PC-9 (cell line): Measurements from ENCODE around the gene POPDC2. TPM values are rescaled to one million over a fixed set of nuclear protein-coding genes. Genes with fewer than 3 reads are reported as not detected.

Experiments
- BruUV-seq: library from RNA; stranded (reverse); fragments of 400-500 nt; replicated peaks from 2 replicates; lab custom pipeline; 2021; lab: Mats Ljungman, UMichigan
- CTCF ChIA-PET: fragments of 300-600 bp; sonication (Branson Sonifier 250); formaldehyde crosslinking; loops from one replicate; lab custom pipeline; 2022; ENCODE audit warnings: antibody characterized with exemption; lab: Charles Lee
- POLR2A ChIA-PET: fragments of 300-600 bp; sonication (Branson Sonifier 250); formaldehyde crosslinking; loops from one replicate; lab custom pipeline; 2022; ENCODE audit warnings: antibody characterized with exemption; ENCODE audit not compliant: unreplicated experiment; lab: Charles Lee
- DNase-seq, 2 experiments: peaks; one replicate each; pipeline versions ENCODE4 v3.0.0 to v3.0.0-alpha.2; 2015 to 2022; ENCODE audit warnings: mixed read lengths in 1 of 2
- H2AFZ ChIP-seq: fragments of 200-600 bp; sonication (generic); 2 replicates; pipeline ENCODE4 v1.8.1; 2017; ENCODE audit warnings: antibody characterized with exemption
- H3F3A ChIP-seq: fragments of 200-600 bp; sonication (generic); 2 replicates; pipeline ENCODE4 v1.8.1; 2017; ENCODE audit warnings: antibody characterized with exemption, mild to moderate bottlenecking, low read depth; ENCODE audit not compliant: insufficient read depth
- H3K27ac ChIP-seq: fragments of 200-600 bp; sonication (generic); 2 replicates; pipeline ENCODE4 v1.6.1; 2016; ENCODE audit warnings: mixed run types
- H3K27me3 ChIP-seq: fragments of 200-600 bp; sonication (generic); 2 replicates; pipeline ENCODE4 v1.6.1; 2016; ENCODE audit warnings: low read depth, mixed run types; ENCODE audit not compliant: insufficient read depth
- H3K36me3 ChIP-seq: fragments of 200-600 bp; sonication (generic); 2 replicates; pipeline ENCODE4 v1.6.1; 2016; ENCODE audit warnings: low read depth, mixed run types
- H3K4me1 ChIP-seq: fragments of 200-600 bp; sonication (generic); replicated peaks from 2 replicates; pipeline ENCODE4 v1.6.1; 2016; ENCODE audit warnings: mixed run types; ENCODE audit not compliant: insufficient read depth
- H3K4me2 ChIP-seq: fragments of 200-600 bp; sonication (generic); 2 replicates; pipeline ENCODE4 v1.6.1; 2017; ENCODE audit warnings: mixed run types
- H3K4me3 ChIP-seq: fragments of 200-600 bp; sonication (generic); 2 replicates; pipeline ENCODE4 v1.6.1; 2016; ENCODE audit warnings: mixed run types
- H3K79me2 ChIP-seq: fragments of 200-600 bp; sonication (generic); 2 replicates; pipeline ENCODE4 v1.6.1; 2017; ENCODE audit warnings: low read depth, mixed run types
- H3K9me2 ChIP-seq: fragments of 200-600 bp; sonication (generic); 2 replicates; pipeline ENCODE4 v1.8.1; 2017; ENCODE audit warnings: mild to moderate bottlenecking; ENCODE audit not compliant: insufficient read depth
- H3K9me3 ChIP-seq: fragments of 200-600 bp; sonication (generic); 2 replicates; pipeline ENCODE4 v1.8.1; 2016; ENCODE audit warnings: low read depth; ENCODE audit not compliant: insufficient read depth
- H4K20me1 ChIP-seq: fragments of 200-600 bp; sonication (generic); 2 replicates; pipeline ENCODE4 v1.8.1; 2017; ENCODE audit not compliant: insufficient read depth
- EZH2 ChIP-seq: fragments of 200-600 bp; sonication (generic); IDR thresholded peaks from 2 replicates; pipeline ENCODE4 v1.8.0; 2017; ENCODE audit warnings: antibody characterized with exemption, low read depth
- intact Hi-C: fragments of 100-400 bp; cut with micrococcal nuclease; formaldehyde crosslinking; loops from one replicate; pipeline ENCODE4 v1.10.0; 2022; ENCODE audit not compliant: unreplicated experiment
- total RNA-seq: library from RNA; stranded (reverse); gene quantifications from 2 replicates; pipeline ENCODE4 v1.2.3, GENCODE V29; 2021
- TF ChIP-seq, protein P1 (sequence below): fragments of 200-600 bp; sonication (generic); conservative IDR thresholded peaks from 2 replicates; pipeline ENCODE4 v1.6.1; 2017; ENCODE audit warnings: mixed run types, antibody characterized with exemption, mild to moderate bottlenecking, moderate library complexity

Gene POPDC2
- total RNA-seq, 1 experiment from 2014 or later, result 3.5 TPM

DNA sequence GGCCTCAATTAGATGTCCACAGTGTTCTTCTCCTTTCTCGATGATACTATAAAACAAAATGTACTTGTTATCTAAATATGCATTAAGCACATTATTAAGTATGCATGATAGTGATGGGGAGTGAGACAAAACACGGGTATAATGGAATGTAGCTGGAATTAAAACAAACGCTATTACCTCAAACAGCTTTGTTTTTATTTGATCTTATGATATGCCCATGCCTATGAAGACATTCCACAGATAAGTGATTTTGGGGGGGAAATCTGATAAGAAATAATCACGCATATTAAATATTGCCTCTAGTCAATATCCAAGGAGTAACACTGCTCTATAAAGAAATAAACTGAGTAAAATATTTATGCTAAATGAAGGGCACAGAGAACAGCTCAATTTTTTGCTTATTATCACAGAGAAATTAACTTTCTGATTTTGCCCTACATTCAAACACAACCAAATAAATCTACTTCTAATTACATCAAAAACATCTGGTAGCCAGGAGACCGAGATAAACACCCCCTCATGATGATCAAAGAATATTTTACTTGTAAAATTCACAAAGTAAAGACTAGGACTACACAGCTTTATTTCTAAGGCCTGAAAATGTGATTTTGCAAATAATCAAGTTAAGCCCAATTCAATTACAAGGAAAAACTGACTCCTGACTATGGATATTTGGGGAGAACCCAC lies 14.9 kb upstream of the POPDC2 start:
- H3K27ac ChIP-seq, result no peak overlapping the region
- peaks cover 18% of the 10 kb centered on the region for H3K36me3 ChIP-seq
- TF ChIP-seq EZH2, result no peak
- TF ChIP-seq, protein P1, sequence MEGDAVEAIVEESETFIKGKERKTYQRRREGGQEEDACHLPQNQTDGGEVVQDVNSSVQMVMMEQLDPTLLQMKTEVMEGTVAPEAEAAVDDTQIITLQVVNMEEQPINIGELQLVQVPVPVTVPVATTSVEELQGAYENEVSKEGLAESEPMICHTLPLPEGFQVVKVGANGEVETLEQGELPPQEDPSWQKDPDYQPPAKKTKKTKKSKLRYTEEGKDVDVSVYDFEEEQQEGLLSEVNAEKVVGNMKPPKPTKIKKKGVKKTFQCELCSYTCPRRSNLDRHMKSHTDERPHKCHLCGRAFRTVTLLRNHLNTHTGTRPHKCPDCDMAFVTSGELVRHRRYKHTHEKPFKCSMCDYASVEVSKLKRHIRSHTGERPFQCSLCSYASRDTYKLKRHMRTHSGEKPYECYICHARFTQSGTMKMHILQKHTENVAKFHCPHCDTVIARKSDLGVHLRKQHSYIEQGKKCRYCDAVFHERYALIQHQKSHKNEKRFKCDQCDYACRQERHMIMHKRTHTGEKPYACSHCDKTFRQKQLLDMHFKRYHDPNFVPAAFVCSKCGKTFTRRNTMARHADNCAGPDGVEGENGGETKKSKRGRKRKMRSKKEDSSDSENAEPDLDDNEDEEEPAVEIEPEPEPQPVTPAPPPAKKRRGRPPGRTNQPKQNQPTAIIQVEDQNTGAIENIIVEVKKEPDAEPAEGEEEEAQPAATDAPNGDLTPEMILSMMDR, result no peak
- peaks cover 22% of the 10 kb centered on the region for H3K79me2 ChIP-seq
- no peak for DNase-seq
- H3K9me2 ChIP-seq, result no peaks in the 10 kb centered on the region
- ChIA-PET POLR2A (interaction anchor here (0.7 kb wide), 1 partner anchor 19 kb away, joined by 17 read pairs; no protein-coding TSS in a partner anchor), CTCF (no interaction called here)
- H4K20me1 ChIP-seq, result 0 out of 2 replicates have a peak, but pooled peaks cover 3% of the 10 kb centered on the region
- BruUV-seq, result no TSS peak
- H2AFZ ChIP-seq, result no peak overlapping the region
- no peaks in the 10 kb centered on the region for H3K9me3 ChIP-seq
- H3K4me1 ChIP-seq, result peaks cover 15% of the 10 kb centered on the region
- no peaks in the 10 kb centered on the region for H3F3A ChIP-seq
- peak overlapping the region; percentile 81; the same call in 1 of the 2 replicates for H3K4me3 ChIP-seq
- intact Hi-C loops, result loop anchor here (10.0 kb wide), 1 partner anchor 151 kb away; no protein-coding TSS in a partner anchor
- H3K4me2 ChIP-seq, result peak overlapping the region; percentile 94
- no peaks in the 10 kb centered on the region for H3K27me3 ChIP-seq

DNA sequence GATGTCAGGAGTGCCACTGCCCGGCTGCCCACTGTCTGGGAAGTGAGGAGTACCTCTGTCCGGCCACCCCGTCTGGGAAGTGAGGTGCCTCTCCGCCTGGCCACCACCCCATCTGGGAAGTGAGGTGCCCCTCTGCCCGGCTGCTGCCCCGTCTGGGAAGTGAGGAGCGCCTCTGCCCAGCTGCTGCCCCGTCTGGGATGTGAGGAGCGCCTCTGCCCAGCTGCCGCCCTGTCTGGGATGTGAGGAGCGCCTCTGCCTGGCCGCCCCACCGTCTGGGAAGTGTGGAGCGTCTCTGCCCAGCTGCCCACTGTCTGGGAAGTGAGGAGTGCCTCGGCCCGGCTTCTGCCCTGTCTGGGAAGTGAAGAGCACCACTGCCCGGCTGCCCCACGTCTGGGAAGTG lies 13.5 kb upstream of the POPDC2 start:
- H3K36me3 ChIP-seq, result peaks cover 18% of the 10 kb centered on the region
- ChIA-PET POLR2A (no interaction called here), CTCF (no interaction called here)
- H3K4me2 ChIP-seq, result no peak overlapping the region
- no peak overlapping the region for H3K27ac ChIP-seq
- no peak for TF ChIP-seq EZH2
- TF ChIP-seq, protein P1, result no peak
- BruUV-seq, result no TSS peak
- no peak overlapping the region for H2AFZ ChIP-seq
- no peaks in the 10 kb centered on the region for H3K9me2 ChIP-seq
- DNase-seq, result no peak
- peaks cover 22% of the 10 kb centered on the region for H3K79me2 ChIP-seq
- H4K20me1 ChIP-seq, result 0 out of 2 replicates have a peak, but pooled peaks cover 3% of the 10 kb centered on the region
- intact Hi-C loops, result loop anchor here (10.0 kb wide), 1 partner anchor 149 kb away; no protein-coding TSS in a partner anchor
- H3K4me1 ChIP-seq, result peaks cover 15% of the 10 kb centered on the region
- no peaks in the 10 kb centered on the region for H3K27me3 ChIP-seq
- H3F3A ChIP-seq, result no peaks in the 10 kb centered on the region
- no peaks in the 10 kb centered on the region for H3K9me3 ChIP-seq
- no peak overlapping the region for H3K4me3 ChIP-seq

DNA sequence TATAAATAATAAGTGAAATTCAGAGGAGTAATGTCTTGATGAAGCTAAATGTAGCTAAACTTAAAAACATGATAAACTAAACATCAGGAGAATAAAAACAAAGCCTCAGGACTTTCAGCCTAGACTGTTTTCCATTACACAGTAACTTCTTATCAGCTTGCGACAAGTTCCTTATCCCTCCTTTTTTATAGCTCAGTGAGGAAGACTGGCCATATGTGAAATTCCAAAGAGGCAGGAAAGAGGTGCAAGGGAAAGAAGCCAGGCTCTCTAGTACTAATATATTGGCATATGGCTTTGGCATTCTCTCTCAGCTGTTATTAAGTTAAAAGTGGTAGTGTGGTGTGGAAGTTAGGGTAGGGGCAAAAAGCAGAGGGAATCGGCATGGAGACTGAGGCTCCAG lies 12.4 kb upstream of the POPDC2 start:
- no peaks in the 10 kb centered on the region for H3K9me2 ChIP-seq
- no peak overlapping the region for H2AFZ ChIP-seq
- no peak overlapping the region for H3K27ac ChIP-seq
- intact Hi-C loops, result loop anchor here (10.0 kb wide), 1 partner anchor 148 kb away; no protein-coding TSS in a partner anchor
- CTCF ChIA-PET, result interaction anchor here (0.6 kb wide), 1 partner anchor 35 kb away, joined by 4 read pairs; no protein-coding TSS in a partner anchor
- POLR2A ChIA-PET, result no interaction called here
- no peak for TF ChIP-seq EZH2
- TF ChIP-seq, protein P1, result no peak
- no peaks in the 10 kb centered on the region for H3K27me3 ChIP-seq
- no peak overlapping the region for H3K4me2 ChIP-seq
- H3K79me2 ChIP-seq, result peaks cover 22% of the 10 kb centered on the region
- peaks cover 18% of the 10 kb centered on the region for H3K36me3 ChIP-seq
- no peaks in the 10 kb centered on the region for H3K9me3 ChIP-seq
- no TSS peak for BruUV-seq
- 0 out of 2 replicates have a peak, but pooled peaks cover 3% of the 10 kb centered on the region for H4K20me1 ChIP-seq
- H3K4me3 ChIP-seq, result no peak overlapping the region
- peaks cover 12% of the 10 kb centered on the region for H3K4me1 ChIP-seq
- DNase-seq, result no peak
- no peaks in the 10 kb centered on the region for H3F3A ChIP-seq
